NCI-H1694 (cell line): ENCODE measurements around the gene TCTA.
"Not testable (repeated sequence)": the region's sequence is repeated elsewhere in the genome, so short reads cannot be mapped to it uniquely, and the experiment has no call there.

ENCODE experiments used
- DNase-seq: peaks from one replicate; lab custom pipeline; 2025; lab: John Stamatoyannopoulos, UW

TCTA gene

DNA sequence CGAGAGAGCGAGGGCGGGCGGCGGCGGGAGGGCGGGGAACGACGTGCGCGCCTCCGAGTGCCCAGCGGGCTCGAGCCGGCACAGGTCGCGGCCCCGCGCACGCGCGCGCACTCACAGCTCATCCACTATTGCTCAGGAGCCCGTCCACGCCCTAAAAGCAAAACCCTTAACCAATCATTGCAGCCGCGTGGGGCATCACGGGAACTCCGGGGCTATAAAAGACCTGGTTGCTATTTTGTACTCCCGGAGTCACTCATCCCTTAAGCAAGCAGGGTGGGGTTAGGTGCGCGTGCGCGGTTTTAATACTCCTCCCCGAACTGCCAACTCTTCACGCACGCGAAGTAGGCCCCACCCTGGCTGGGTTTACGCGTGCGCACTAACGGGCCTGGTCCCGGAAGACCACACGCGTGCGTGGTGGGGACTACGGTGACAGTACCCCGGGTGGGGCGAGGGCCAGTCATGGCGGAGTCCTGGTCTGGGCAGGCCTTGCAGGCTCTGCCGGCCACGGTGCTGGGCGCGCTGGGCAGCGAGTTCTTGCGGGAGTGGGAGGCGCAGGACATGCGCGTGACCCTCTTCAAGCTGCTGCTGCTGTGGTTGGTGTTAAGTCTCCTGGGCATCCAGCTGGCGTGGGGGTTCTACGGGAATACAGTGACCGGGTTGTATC lies at the start of gene TCTA, which contains the start of gene RHOA:
TCTA (plus strand) TSS at position 456 of the 664 bp plus-strand sequence; CDS start at position 460, 4 bp downstream.
RHOA (minus strand) TSS at position 9 of the 664 bp plus-strand sequence. CDS start 36,387 bp downstream, outside the sequence.
- peak; percentile 94 for DNase-seq

DNA sequence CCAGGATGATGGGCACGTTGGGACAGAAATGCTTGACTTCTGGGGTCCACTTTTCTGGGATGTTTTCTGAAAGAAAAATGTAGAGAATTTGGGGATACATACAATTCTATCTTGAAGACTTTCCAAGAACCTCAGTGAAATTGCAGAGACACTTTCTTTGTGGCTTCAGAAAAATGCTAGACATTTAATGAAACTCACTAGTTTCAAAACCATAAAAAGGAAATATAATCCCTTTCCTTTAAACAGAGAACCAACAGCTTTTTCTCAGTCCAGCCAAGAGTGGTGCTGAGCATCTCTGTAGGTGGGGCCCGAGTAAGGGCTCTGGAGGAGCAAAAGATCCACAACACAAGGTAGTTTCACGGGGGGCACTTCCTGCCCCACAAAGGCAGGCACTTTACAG lies 49.7 kb upstream of the TCTA start:
- DNase-seq: no peak

- no peak for DNase-seq
Measured at GRCh38 chr3:49370585-49371290, 41.5 kb upstream of the TCTA start.

DNA sequence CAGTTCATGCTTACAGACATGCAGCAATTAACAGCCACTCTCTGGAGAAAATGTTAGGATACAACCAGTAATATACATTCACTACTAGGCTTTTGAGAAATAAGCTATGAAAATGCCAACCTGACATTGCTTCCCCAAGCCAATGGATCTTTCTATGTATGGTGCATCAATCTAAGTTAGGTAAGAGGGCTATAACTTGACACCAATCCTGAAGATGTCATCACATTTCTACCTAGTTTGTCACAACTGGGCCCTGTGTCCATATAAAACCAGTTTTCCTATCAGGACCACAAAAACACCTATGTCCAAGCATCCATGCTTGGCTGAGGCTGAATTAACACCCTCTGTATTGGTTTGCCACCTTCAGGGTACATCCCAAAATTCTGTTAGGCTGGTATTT lies 40.3 kb upstream of the TCTA start:
- DNase-seq: no peak

DNA sequence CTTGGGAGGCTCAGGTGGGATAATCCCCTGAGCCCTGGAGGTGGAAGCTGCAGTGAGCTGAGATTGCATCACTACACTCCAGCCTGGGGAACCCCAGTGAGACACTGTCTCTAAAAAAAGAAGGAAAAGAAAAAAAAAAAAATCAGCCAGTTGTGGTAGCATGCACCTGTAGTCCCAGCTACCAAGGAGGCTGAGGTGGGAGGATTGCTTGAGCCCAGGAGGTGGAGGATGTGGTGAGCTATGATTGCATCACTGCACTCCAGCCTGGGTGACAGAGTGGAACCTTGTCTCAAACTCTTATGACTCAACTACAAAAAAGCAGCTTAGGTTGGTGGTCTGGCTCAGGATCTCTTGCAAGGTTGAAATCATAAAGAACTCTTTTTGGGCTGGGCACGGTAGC lies 34.7 kb upstream of the TCTA start:
- no peak for DNase-seq

DNA sequence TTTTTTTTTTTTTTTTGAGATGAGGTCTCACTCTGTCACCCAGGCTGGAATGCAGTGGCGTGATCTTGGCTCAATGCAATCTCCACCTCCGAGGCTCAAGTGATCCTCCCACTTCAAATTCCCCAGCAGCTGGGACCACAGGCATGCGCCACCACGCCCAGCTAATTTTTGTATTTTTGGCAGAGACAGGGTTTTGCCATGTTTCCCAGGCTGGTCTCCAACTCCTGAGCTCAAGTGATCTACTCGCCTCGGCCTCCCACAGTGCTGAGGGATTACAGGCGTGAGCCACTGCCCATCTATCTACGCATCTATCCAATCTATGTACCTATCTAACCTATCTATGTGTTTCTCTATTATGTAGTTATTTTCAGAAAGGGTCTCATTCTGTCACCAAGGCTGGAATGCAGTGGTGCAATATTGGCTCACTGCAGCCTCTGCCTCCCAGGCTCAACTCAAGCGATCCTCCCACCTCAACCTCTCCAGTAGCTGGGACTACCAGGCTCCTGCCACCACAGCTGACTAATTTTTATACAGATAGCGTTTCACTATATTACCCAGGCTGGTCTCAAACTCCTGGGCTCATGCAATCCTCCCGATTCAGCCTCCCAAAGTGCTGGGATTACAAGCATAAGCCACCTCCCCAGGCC lies 33.9 kb upstream of the TCTA start:
- no peak for DNase-seq

DNA sequence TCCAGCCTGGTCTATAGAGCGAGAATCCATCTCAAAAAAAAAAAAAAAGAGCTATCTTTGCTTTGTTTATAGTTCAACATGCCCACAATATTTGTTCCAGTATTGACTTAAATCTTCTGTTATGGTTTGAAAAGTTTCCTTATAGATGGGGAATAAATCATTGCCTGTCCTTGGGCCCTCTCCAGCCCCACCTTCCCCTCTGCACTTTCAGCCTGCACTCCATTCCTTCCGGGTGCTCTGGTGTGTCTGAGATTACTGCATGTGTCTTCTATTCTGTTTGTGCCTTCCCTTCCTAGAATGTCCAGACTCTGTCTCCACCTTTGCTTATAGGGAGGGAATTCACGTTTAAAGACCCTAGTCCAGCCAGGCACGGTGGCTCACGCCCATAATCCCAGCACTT lies 28.8 kb upstream of the TCTA start:
- no peak for DNase-seq

DNA sequence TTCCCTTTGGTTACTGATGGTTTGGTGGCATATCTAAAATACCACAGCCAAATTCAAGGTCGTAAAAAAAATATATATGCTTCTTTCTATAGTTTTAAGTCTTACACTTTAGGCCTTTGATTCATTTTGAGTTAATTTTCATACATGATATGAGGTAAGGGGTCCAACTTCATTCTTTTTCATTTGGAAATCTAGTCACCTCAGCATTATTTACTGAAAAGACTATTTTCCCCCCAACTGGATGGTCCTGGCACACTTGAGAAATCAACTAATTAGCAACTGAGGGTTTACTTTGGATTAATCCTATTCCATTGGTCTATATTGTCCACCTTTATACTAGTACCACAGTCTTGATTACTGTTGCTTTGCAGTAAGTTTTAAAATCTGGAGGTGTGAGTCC lies 26.6 kb upstream of the TCTA start:
- no peak for DNase-seq

GRCh38 chr3:49386056-49386756 lies 26.0 kb upstream of the TCTA start:
- DNase-seq: no peak

GRCh38 chr3:49387721-49388120 lies 24.5 kb upstream of the TCTA start:
- DNase-seq: no peak

- no peak for DNase-seq
Measured at GRCh38 chr3:49388289-49388820, 23.9 kb upstream of the TCTA start.

- no peak for DNase-seq
Measured at GRCh38 chr3:49389297-49389696, 22.9 kb upstream of the TCTA start.

DNA sequence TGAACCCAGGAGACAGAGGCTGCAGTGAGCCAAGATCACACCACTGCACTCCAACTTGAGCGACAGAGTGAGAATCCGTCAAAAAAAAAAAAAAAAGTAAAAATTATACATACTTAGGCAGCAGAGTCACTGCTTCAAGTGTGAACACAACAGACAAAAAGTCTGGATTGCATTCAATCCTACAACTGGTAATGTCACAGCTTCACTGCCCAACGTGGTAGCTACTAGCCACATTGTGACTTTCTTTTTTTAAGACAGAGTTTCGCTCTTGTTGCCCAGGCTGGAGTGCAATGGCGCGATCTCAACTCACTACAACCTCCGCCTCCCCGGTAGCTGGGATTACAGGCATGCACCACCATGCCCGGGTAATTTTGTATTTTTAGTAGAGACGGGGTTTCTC lies 20.9 kb upstream of the TCTA start:
- not testable (repeated sequence) for DNase-seq

DNA sequence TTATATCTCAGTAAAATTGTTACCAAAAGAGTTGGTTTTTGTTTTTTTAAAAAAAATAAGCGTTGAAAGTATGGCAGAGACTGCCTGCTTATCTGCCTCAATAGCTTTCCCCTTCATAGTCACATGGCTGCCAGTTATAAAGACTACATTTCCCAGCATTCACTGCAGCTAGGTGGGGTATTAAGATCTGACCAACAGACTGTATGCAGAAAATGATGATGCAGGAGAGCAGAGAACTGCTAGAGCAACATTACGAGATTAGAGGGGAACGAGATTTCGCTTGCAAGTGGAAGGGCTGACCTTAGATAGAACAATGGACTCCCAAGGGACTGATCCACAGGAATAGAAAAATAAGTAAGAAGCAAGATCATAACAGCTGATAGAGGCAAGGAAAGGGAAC lies 14.8 kb upstream of the TCTA start:
- no peak for DNase-seq

DNA sequence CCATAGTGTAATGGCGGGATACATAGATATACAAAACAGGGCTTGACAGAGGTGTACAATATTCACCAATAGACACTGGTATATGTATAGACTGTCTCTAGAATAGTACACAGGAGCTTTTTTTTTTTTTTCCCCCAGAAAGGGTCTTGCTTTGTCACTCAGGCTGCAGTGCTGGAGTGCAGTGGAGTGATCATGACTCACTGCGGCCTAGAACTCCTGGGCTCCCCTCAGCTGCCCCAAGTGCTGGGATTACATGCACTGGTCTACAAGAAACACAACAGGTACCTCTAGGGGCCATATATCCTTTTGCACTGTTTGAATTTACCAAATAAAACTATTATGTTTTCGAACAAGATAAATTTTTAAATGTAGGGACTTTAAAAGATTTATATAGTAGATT lies 12.8 kb upstream of the TCTA start:
- no peak for DNase-seq

DNA sequence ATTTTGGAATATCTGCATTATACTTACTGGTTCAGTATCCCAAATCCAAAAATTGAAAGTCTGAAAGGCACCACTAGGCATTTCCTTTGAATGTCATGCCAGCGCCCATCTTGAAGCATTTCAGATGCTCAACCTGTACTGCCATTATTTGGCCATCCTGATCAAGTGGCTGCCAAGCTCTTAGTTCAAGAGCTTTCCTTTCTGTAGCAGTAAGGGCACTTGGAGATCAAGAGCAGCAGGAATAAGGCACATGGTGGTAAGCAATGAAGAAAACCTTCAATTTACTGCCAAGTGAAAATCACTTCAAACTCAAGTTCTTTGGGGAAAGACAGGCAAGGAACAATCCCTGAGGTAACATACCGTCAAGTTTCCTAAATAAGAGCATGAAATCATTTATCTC lies 10.5 kb upstream of the TCTA start:
- no peak for DNase-seq

GRCh38 chr3:49403891-49404290 lies 8.3 kb upstream of the TCTA start:
- DNase-seq: no peak

GRCh38 chr3:49405570-49405969 lies 6.7 kb upstream of the TCTA start:
- DNase-seq: not testable (repeated sequence)

DNA sequence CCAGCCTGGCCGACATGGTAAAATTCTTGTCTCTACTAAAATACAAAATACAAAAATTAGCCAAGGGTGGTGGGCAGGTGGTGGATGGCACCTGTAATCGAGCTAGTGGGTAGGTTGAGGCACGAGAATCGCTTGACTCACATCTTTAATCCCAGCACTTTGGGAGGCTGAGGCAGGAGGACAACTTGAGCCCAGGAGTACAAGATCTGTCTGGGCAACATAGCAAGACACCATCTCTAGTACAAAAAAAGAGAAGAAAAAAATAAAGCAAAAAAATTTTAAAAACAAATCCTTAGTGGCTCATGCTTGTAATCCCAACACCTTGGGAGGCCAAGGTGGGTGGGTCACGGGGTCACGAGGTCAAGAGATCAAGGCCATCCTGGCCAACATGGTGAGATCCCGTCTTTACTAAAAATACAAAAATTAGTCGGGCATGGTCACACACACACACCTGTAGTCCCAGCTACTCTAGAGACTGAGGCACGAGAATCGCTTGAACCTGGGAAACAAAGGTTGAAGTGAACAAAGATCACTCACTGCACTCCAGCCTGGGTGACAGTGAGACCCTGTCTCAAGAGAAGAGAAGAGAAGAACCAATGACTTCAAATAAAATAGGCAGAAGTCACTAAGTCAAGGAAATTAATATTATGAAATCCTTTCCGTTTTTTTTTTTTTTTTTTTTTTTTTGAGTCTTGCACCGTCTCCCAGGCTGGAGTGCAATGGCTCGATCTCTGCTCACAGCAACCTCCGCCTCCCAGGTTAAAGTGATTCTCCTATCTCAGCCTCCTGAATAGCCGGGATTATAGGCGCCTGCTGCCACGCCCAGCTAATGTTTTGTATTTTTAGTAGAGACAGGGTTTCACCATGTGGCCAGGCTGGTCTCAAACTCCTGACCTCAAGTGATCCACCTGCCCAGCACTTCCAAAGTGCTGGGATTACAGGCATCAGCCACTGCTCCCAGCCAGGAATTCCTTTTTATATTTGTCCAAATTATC lies 5.4 kb upstream of the TCTA start:
- DNase-seq: no peak

GRCh38 chr3:49410066-49410845 lies 2.0 kb upstream of the TCTA start:
- no peak for DNase-seq
